22Rv1 (cell line): Measurements from ENCODE around the gene SLC2A13.
"Not testable (repeated sequence)": the region's sequence is repeated elsewhere in the genome, so short reads cannot be mapped to it uniquely, and the experiment has no call there.

Source experiments
- H3K27ac ChIP-seq: fragments of 450-650 bp; 2 replicates; pipeline ENCODE4 v1.5.1; 2017
- ZFX ChIP-seq: fragments of 450-650 bp; IDR thresholded peaks from 2 replicates; pipeline ENCODE4 v1.6.1; 2017; ENCODE audit warnings: antibody characterized with exemption, borderline replicate concordance
- TF ChIP-seq, protein P1 (sequence below): fragments of 450-650 bp; IDR thresholded peaks from 2 replicates; pipeline ENCODE4 v1.5.1; 2017; ENCODE audit warnings: mild to moderate bottlenecking

The SLC2A13 gene

GRCh38 chr12:39795481-39795880, 310.4 kb downstream of the SLC2A13 start:
- H3K27ac ChIP-seq, result no peak overlapping the region
- TF ChIP-seq, protein P1, sequence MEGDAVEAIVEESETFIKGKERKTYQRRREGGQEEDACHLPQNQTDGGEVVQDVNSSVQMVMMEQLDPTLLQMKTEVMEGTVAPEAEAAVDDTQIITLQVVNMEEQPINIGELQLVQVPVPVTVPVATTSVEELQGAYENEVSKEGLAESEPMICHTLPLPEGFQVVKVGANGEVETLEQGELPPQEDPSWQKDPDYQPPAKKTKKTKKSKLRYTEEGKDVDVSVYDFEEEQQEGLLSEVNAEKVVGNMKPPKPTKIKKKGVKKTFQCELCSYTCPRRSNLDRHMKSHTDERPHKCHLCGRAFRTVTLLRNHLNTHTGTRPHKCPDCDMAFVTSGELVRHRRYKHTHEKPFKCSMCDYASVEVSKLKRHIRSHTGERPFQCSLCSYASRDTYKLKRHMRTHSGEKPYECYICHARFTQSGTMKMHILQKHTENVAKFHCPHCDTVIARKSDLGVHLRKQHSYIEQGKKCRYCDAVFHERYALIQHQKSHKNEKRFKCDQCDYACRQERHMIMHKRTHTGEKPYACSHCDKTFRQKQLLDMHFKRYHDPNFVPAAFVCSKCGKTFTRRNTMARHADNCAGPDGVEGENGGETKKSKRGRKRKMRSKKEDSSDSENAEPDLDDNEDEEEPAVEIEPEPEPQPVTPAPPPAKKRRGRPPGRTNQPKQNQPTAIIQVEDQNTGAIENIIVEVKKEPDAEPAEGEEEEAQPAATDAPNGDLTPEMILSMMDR, result no peak
- TF ChIP-seq ZFX, result no peak

- no peak for TF ChIP-seq ZFX
- TF ChIP-seq, protein P1, result no peak
- H3K27ac ChIP-seq, result no peak overlapping the region
Observed at GRCh38 chr12:39792938-39793337, 312.9 kb downstream of the SLC2A13 start.

- no peak overlapping the region for H3K27ac ChIP-seq
- TF ChIP-seq, protein P1, result no peak
- TF ChIP-seq ZFX, result no peak
Observed at GRCh38 chr12:39788239-39788638, 317.6 kb downstream of the SLC2A13 start.

- not testable (repeated sequence) for H3K27ac ChIP-seq
Observed at GRCh38 chr12:39785814-39786213, 320.1 kb downstream of the SLC2A13 start.

GRCh38 chr12:39782026-39782545, 323.8 kb downstream of the SLC2A13 start:
- TF ChIP-seq, protein P1, result no peak
- no peak for TF ChIP-seq ZFX
- no peak overlapping the region for H3K27ac ChIP-seq

DNA sequence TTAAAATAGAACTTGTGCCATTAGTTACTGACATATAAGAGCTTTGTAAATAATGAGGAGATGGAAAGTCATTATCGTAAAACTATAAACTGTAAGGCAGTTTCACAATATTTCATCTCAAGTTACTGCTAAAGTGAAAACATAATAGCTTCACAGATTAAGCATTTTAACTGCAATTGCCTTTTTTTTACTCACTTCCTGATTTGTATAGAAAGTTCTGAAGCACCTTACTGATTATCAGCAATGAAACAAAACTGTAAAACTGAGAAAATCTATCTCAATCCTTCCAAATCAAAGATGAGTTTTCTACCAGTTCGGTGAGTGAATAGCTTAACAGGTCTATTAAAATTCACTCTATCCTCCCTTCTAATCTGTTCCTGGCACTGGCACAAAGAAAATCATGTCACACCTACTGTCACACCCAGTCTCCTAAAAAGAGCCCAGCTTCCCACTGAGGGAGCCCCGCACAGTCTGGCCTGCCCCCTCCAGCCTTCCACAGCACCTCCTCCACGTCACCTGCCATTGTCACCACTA, 324.9 kb downstream of the SLC2A13 start:
- TF ChIP-seq, protein P1, result no peak
- TF ChIP-seq ZFX, result no peak
- H3K27ac ChIP-seq, result no peak overlapping the region

- TF ChIP-seq, protein P1, result no peak
- TF ChIP-seq ZFX, result no peak
- no peak overlapping the region for H3K27ac ChIP-seq
Observed at GRCh38 chr12:39780411-39780912, 325.4 kb downstream of the SLC2A13 start.
